ENCODE measurements around the gene PPIL1. TPM values are rescaled to one million over a fixed set of nuclear protein-coding genes. Genes with fewer than 3 reads are reported as not detected.

The PPIL1 gene
- total RNA-seq, 4 donors from 2014 or later = 4.1 to 16.6 (median 7.7) TPM

- 57% methylated on average over 4 of the region's 4 CpGs for WGBS
- Histone ChIP-seq H3K4me3 (no peak overlapping the region), H3K27me3 (no peaks in the 10 kb centered on the region), H3K9me3 (no peaks in the 10 kb centered on the region), H3K27ac (no peak overlapping the region), H3K4me1 (peaks cover 41% of the 10 kb centered on the region), H3K36me3 (peaks cover 7% of the 10 kb centered on the region)
- peak; percentile 57 to 58 for DNase-seq (ENCODE audit: low spot score in 2 of 2)
- TF ChIP-seq EP300 (IDR thresholded peaks at IDR 0.05) (no peak), CTCF (IDR thresholded peaks at IDR 0.05) (no peak), POLR2A (IDR thresholded peaks at IDR 0.05) (no peak), POLR2AphosphoS5 (IDR thresholded peaks at IDR 0.05) (no peak)
Measured at GRCh38 chr6:36852481-36853147, 22.0 kb downstream of the PPIL1 start.

GRCh38 chr6:36851626-36852025 is 23.0 kb downstream of the PPIL1 start:
- H3K27me3 ChIP-seq = no peaks in the 10 kb centered on the region
- H3K4me1 ChIP-seq = peaks cover 41% of the 10 kb centered on the region
- DNase-seq (ENCODE audit: low spot score in 2 of 2) = peak; percentile 33 to 47
- H3K4me3 ChIP-seq = no peak overlapping the region
- WGBS = 69% methylated on average over 4 of the region's 4 CpGs
- TF ChIP-seq POLR2AphosphoS5 (IDR thresholded peaks at IDR 0.05) (no peak), CTCF (IDR thresholded peaks at IDR 0.05) (no peak), POLR2A (IDR thresholded peaks at IDR 0.05) (no peak), EP300 (IDR thresholded peaks at IDR 0.05) (no peak)
- peaks cover 7% of the 10 kb centered on the region for H3K36me3 ChIP-seq
- no peak overlapping the region for H3K27ac ChIP-seq
- no peaks in the 10 kb centered on the region for H3K9me3 ChIP-seq

GRCh38 chr6:36851149-36851614 is 23.4 kb downstream of the PPIL1 start:
- no peaks in the 10 kb centered on the region for H3K9me3 ChIP-seq
- peaks cover 41% of the 10 kb centered on the region for H3K4me1 ChIP-seq
- TF ChIP-seq CTCF (IDR thresholded peaks at IDR 0.05) (peak; percentile 50 to 58), POLR2AphosphoS5 (IDR thresholded peaks at IDR 0.05) (no peak)
- WGBS = 29% methylated on average over 3 of the region's 3 CpGs
- no peak overlapping the region for H3K27ac ChIP-seq
- H3K36me3 ChIP-seq = peaks cover 7% of the 10 kb centered on the region
- H3K27me3 ChIP-seq = no peaks in the 10 kb centered on the region
- peak; percentile 57 to 63 for DNase-seq (ENCODE audit: low spot score in 2 of 2)
- H3K4me3 ChIP-seq = no peak overlapping the region

GRCh38 chr6:36850021-36850420 is 24.6 kb downstream of the PPIL1 start:
- WGBS = 88% methylated on average over 9 of the region's 9 CpGs
- H3K27me3 ChIP-seq = no peaks in the 10 kb centered on the region
- H3K27ac ChIP-seq = no peak overlapping the region
- no peaks in the 10 kb centered on the region for H3K36me3 ChIP-seq
- no peak overlapping the region for H3K4me3 ChIP-seq
- no peak for TF ChIP-seq EP300 (IDR thresholded peaks at IDR 0.05)
- no peak for TF ChIP-seq CTCF (IDR thresholded peaks at IDR 0.05)
- TF ChIP-seq POLR2AphosphoS5 (IDR thresholded peaks at IDR 0.05) = no peak
- no peaks in the 10 kb centered on the region for H3K9me3 ChIP-seq
- H3K4me1 ChIP-seq = peaks cover 41% of the 10 kb centered on the region
- peak in 1 of 2 donors; percentile 36 for DNase-seq (ENCODE audit: low spot score in 2 of 2)

- WGBS = 40% methylated on average over 26 of the region's 26 CpGs
- no peaks in the 10 kb centered on the region for H3K9me3 ChIP-seq
- no peaks in the 10 kb centered on the region for H3K36me3 ChIP-seq
- no peak for TF ChIP-seq EP300 (IDR thresholded peaks at IDR 0.05)
- no peak for TF ChIP-seq POLR2A (IDR thresholded peaks at IDR 0.05)
- TF ChIP-seq CTCF (IDR thresholded peaks at IDR 0.05) = no peak
- TF ChIP-seq POLR2AphosphoS5 (IDR thresholded peaks at IDR 0.05) = no peak
- no peak overlapping the region for H3K27ac ChIP-seq
- peak overlapping the region; percentile 8 for H3K4me3 ChIP-seq
- DNase-seq (ENCODE audit: low spot score in 2 of 2) = peak in 1 of 2 donors; percentile 66
- H3K27me3 ChIP-seq = no peaks in the 10 kb centered on the region
- peaks cover 41% of the 10 kb centered on the region for H3K4me1 ChIP-seq
Measured at GRCh38 chr6:36848658-36849441, 25.8 kb downstream of the PPIL1 start.
